Measurements from ENCODE around the gene KCNIP4.

GRCh38 chr4:21885770-21886169, 62.8 kb downstream of the KCNIP4 start:
- no peak for TF ChIP-seq CTCF (conservative IDR thresholded peaks at IDR 0.05; ENCODE audit: low read depth in 2 of 2)
- no peak for TF ChIP-seq EZH2phosphoT487 (IDR thresholded peaks at IDR 0.05; ENCODE audit: unreplicated experiment)
- TF ChIP-seq POLR2AphosphoS5 (IDR thresholded peaks at IDR 0.05; ENCODE audit: low read depth): no peak
- no peak for TF ChIP-seq EZH2 (IDR thresholded peaks at IDR 0.05; ENCODE audit: low read depth, unreplicated experiment)
- TF ChIP-seq CREB1 (CRISPR knock-in tag; IDR thresholded peaks at IDR 0.05; ENCODE audit: low read depth): no peak
- no peak for TF ChIP-seq JUNB (IDR thresholded peaks at IDR 0.05; ENCODE audit: unreplicated experiment)
- TF ChIP-seq REST (IDR thresholded peaks at IDR 0.05; ENCODE audit: unreplicated experiment): no peak
- no peak for TF ChIP-seq ZNF462 (CRISPR knock-in tag; IDR thresholded peaks at IDR 0.05)
- TF ChIP-seq NANOG (IDR thresholded peaks at IDR 0.05; ENCODE audit: borderline replicate concordance): no peak
- no peak for TF ChIP-seq ETS1 (IDR thresholded peaks at IDR 0.05)
- TF ChIP-seq ZNF331 (CRISPR knock-in tag; IDR thresholded peaks at IDR 0.05; ENCODE audit: low read depth): no peak
